Measurements from ENCODE around the gene GDA. TPM values are rescaled to one million over a fixed set of nuclear protein-coding genes. Genes with fewer than 3 reads are reported as not detected.

The GDA gene
- total RNA-seq, 1 experiment from 2014 or later, result 24.3 TPM

DNA sequence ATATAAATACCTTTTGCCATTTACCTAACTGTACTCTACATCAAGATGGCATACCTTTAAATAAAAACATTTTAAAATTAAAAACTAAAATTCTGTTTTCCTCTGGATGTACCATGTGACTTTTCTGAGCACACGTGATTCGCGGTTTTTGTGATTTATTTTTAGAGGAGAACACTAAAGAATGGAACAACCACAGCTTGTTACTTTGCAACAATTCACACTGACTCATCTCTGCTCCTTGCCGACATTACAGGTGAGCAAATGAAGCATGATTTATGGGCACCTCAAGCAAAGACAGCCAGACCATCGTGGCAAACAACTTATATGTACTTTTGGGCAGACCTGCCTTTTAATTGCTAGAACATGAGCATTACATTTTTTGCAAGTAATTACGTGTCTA is 61.3 kb downstream of the GDA start:
- no peak for DNase-seq
- CTCF ChIA-PET, result no interaction called here
- no TSS peak for BruUV-seq (replicated peaks)
- peaks cover 24% of the 10 kb centered on the region for H3K36me3 Mint-ChIP-seq (ENCODE audit: insufficient read depth, unreplicated experiment)
- H3K4me3 Mint-ChIP-seq (ENCODE audit: low read depth, unreplicated experiment), result no peak overlapping the region
- TF ChIP-seq, protein P1, sequence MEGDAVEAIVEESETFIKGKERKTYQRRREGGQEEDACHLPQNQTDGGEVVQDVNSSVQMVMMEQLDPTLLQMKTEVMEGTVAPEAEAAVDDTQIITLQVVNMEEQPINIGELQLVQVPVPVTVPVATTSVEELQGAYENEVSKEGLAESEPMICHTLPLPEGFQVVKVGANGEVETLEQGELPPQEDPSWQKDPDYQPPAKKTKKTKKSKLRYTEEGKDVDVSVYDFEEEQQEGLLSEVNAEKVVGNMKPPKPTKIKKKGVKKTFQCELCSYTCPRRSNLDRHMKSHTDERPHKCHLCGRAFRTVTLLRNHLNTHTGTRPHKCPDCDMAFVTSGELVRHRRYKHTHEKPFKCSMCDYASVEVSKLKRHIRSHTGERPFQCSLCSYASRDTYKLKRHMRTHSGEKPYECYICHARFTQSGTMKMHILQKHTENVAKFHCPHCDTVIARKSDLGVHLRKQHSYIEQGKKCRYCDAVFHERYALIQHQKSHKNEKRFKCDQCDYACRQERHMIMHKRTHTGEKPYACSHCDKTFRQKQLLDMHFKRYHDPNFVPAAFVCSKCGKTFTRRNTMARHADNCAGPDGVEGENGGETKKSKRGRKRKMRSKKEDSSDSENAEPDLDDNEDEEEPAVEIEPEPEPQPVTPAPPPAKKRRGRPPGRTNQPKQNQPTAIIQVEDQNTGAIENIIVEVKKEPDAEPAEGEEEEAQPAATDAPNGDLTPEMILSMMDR (IDR thresholded peaks at IDR 0.05; ENCODE audit: unreplicated experiment), result no peak
- intact Hi-C loops (cut with micrococcal nuclease; ENCODE audit: unreplicated experiment), result no loop called here
- H3K27me3 Mint-ChIP-seq (ENCODE audit: unreplicated experiment), result no peaks in the 10 kb centered on the region
- H3K9me3 Mint-ChIP-seq (ENCODE audit: low read depth, unreplicated experiment), result no peaks in the 10 kb centered on the region
- peaks cover 17% of the 10 kb centered on the region for H3K4me1 Mint-ChIP-seq (ENCODE audit: low read depth, unreplicated experiment)
- no peak overlapping the region for H3K27ac Mint-ChIP-seq (ENCODE audit: unreplicated experiment)

DNA sequence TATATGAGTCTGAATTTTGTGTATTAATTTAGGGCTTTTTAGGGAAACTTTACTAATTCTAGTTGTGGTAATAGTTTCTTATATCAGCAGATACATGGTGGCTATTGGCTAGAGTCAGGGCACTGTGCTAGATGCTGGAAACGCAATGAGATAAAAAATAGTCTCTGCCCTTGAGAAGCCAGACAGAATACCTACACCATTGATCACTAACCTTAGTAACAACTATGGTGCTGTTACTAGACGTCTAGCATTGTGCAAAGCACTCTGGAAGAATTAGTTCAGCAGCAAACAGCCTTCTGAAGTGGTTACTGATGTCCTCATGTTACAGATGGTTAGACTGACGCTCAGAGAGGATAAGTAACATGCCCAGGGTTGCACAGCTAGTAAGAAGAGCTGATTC is 61.8 kb downstream of the GDA start:
- TF ChIP-seq, protein P1 (IDR thresholded peaks at IDR 0.05; ENCODE audit: unreplicated experiment), result no peak
- peaks cover 17% of the 10 kb centered on the region for H3K4me1 Mint-ChIP-seq (ENCODE audit: low read depth, unreplicated experiment)
- no peak overlapping the region for H3K4me3 Mint-ChIP-seq (ENCODE audit: low read depth, unreplicated experiment)
- intact Hi-C loops (cut with micrococcal nuclease; ENCODE audit: unreplicated experiment), result no loop called here
- no peaks in the 10 kb centered on the region for H3K9me3 Mint-ChIP-seq (ENCODE audit: low read depth, unreplicated experiment)
- CTCF ChIA-PET, result no interaction called here
- H3K27ac Mint-ChIP-seq (ENCODE audit: unreplicated experiment), result no peak overlapping the region
- peaks cover 24% of the 10 kb centered on the region for H3K36me3 Mint-ChIP-seq (ENCODE audit: insufficient read depth, unreplicated experiment)
- no peak for DNase-seq
- H3K27me3 Mint-ChIP-seq (ENCODE audit: unreplicated experiment), result no peaks in the 10 kb centered on the region
- no TSS peak for BruUV-seq (replicated peaks)

DNA sequence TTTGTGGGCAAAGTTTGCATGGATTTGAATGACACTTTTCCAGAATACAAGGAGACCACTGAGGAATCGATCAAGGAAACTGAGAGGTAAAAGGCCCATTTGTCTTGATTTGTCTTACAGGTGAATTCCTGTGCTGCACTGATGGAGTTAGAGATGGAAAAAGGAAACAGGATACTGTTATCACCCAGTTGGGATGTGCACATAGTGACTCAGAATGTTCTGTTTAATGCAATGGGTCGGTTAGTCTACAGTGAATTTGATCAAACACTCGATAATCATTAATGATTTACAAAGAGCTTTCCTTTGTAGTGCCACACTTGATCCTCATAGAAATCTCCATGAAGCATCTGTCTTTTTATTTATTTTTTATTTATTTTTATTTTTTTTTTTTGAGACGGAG is 64.7 kb downstream of the GDA start:
- DNase-seq, result no peak
- H3K36me3 Mint-ChIP-seq (ENCODE audit: insufficient read depth, unreplicated experiment), result peaks cover 24% of the 10 kb centered on the region
- BruUV-seq (replicated peaks), result no TSS peak
- H3K27me3 Mint-ChIP-seq (ENCODE audit: unreplicated experiment), result no peaks in the 10 kb centered on the region
- no peaks in the 10 kb centered on the region for H3K9me3 Mint-ChIP-seq (ENCODE audit: low read depth, unreplicated experiment)
- H3K4me3 Mint-ChIP-seq (ENCODE audit: low read depth, unreplicated experiment), result no peak overlapping the region
- H3K27ac Mint-ChIP-seq (ENCODE audit: unreplicated experiment), result peak overlapping the region; percentile 22
- intact Hi-C loops (cut with micrococcal nuclease; ENCODE audit: unreplicated experiment), result no loop called here
- H3K4me1 Mint-ChIP-seq (ENCODE audit: low read depth, unreplicated experiment), result peaks cover 16% of the 10 kb centered on the region
- TF ChIP-seq, protein P1 (IDR thresholded peaks at IDR 0.05; ENCODE audit: unreplicated experiment), result no peak
- CTCF ChIA-PET, result interaction anchor here (0.7 kb wide), 1 partner anchor 988 kb away, joined by 3 read pairs; no protein-coding TSS in a partner anchor

- CTCF ChIA-PET, result no interaction called here
- peaks cover 14% of the 10 kb centered on the region for H3K4me1 Mint-ChIP-seq (ENCODE audit: low read depth, unreplicated experiment)
- no peaks in the 10 kb centered on the region for H3K27me3 Mint-ChIP-seq (ENCODE audit: unreplicated experiment)
- H3K9me3 Mint-ChIP-seq (ENCODE audit: low read depth, unreplicated experiment), result no peaks in the 10 kb centered on the region
- no peak for DNase-seq
- intact Hi-C loops (cut with micrococcal nuclease; ENCODE audit: unreplicated experiment), result loop anchor here (1.0 to 5.0 kb wide), 2 partner anchors 63 to 80 kb away; no protein-coding TSS in a partner anchor
- BruUV-seq (replicated peaks), result no TSS peak
- peak overlapping the region; percentile 45 for H3K27ac Mint-ChIP-seq (ENCODE audit: unreplicated experiment)
- H3K4me3 Mint-ChIP-seq (ENCODE audit: low read depth, unreplicated experiment), result no peak overlapping the region
- TF ChIP-seq, protein P1 (IDR thresholded peaks at IDR 0.05; ENCODE audit: unreplicated experiment), result no peak
- H3K36me3 Mint-ChIP-seq (ENCODE audit: insufficient read depth, unreplicated experiment), result peaks cover 15% of the 10 kb centered on the region
These were observed 68.1 kb downstream of the GDA start for GRCh38 chr9:72217306-72217842.

All from Calu3 (cell line).